ENCODE results near the gene RECQL5. TPM values are rescaled to one million over a fixed set of nuclear protein-coding genes. Genes with fewer than 3 reads are reported as not detected.

The RECQL5 gene
- total and polyA plus RNA-seq, 2 of the 8 experiments (the other 6 are each of a cell fraction or from before 2014, with no cell fraction given) = 15.1 to 41.1 TPM

GRCh38 chr17:75672011-75672410, 5.1 kb upstream of the RECQL5 start (continued):
- TF ChIP-seq CHD7 (IDR thresholded peaks at IDR 0.05; ENCODE audit: insufficient replicate concordance, low read length) (no peak), ZNF274 (IDR thresholded peaks at IDR 0.05; ENCODE audit: borderline replicate concordance, extremely low read depth, low read length) (no peak), ATF2 (IDR thresholded peaks at IDR 0.05; ENCODE audit: low read length) (no peak), ASH2L (IDR thresholded peaks at IDR 0.05; ENCODE audit: low read length) (no peak), GABPA (IDR thresholded peaks at IDR 0.05; ENCODE audit: borderline replicate concordance, insufficient read depth, low read length) (no peak)

Measured in H1 (cell line).